GM18520 (cell line): ENCODE measurements around the gene TMEM259.

Experiments used
- ATAC-seq: cut with Tn5 transposase; IDR thresholded peaks from one replicate; pipeline ENCODE4 v1.9.1; 2021; ENCODE audit not compliant: unreplicated experiment

TMEM259 gene

DNA sequence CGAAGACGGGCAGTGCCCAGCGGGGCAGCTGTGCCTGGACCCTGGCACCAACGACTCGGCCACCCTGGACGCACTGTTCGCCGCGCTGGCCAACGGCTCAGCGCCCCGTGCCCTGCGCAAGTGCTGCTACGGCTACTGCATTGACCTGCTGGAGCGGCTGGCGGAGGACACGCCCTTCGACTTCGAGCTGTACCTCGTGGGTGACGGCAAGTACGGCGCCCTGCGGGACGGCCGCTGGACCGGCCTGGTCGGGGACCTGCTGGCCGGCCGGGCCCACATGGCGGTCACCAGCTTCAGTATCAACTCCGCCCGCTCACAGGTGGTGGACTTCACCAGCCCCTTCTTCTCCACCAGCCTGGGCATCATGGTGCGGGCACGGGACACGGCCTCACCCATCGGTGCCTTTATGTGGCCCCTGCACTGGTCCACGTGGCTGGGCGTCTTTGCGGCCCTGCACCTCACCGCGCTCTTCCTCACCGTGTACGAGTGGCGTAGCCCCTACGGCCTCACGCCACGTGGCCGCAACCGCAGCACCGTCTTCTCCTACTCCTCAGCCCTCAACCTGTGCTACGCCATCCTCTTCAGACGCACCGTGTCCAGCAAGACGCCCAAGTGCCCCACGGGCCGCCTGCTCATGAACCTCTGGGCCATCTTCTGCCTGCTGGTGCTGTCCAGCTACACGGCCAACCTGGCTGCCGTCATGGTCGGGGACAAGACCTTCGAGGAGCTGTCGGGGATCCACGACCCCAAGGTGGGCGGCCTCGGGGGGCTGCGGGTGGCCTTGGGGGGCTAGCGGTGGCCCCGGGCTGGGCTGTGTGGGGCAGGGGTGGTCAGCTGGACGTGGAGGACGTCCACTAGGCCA lies 15.9 kb downstream of the TMEM259 start:
- no peak for ATAC-seq

DNA sequence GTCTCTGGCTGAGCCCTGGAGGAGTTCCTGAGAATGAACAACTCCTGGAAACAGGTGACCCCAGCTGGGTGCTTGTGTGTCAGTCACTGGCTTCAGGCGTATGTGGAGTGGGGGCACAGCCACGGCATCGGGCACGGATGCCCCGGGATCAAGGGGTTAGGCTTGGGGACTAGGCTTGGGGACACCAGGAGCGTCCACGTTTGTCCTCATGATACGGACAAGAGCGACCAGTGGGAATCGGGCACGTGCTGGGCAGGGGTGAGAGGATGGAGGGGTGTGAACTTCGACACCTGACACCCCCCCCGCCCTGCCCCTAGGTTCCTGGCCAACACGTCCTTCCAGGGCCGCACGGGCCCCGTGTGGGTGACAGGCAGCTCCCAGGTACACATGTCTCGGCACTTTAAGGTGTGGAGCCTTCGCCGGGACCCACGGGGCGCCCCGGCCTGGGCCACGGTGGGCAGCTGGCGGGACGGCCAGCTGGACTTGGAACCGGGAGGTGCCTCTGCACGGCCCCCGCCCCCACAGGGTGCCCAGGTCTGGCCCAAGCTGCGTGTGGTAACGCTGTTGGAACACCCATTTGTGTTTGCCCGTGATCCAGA lies 16.6 kb downstream of the TMEM259 start:
- no peak for ATAC-seq

DNA sequence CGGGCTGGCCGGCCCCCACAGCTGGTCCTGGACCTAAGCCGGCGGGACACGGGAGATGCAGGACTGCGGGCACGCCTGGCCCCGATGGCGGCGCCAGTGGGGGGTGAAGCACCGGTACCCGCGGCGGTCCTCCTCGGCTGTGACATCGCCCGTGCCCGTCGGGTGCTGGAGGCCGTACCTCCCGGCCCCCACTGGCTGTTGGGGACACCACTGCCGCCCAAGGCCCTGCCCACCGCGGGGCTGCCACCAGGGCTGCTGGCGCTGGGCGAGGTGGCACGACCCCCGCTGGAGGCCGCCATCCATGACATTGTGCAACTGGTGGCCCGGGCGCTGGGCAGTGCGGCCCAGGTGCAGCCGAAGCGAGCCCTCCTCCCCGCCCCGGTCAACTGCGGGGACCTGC lies 17.6 kb downstream of the TMEM259 start:
- no peak for ATAC-seq

GRCh38 chr19:1002600-1002999 lies 18.3 kb downstream of the TMEM259 start:
- no peak for ATAC-seq

- ATAC-seq, result no peak
Observed at GRCh38 chr19:1001538-1002166, 19.3 kb downstream of the TMEM259 start.

DNA sequence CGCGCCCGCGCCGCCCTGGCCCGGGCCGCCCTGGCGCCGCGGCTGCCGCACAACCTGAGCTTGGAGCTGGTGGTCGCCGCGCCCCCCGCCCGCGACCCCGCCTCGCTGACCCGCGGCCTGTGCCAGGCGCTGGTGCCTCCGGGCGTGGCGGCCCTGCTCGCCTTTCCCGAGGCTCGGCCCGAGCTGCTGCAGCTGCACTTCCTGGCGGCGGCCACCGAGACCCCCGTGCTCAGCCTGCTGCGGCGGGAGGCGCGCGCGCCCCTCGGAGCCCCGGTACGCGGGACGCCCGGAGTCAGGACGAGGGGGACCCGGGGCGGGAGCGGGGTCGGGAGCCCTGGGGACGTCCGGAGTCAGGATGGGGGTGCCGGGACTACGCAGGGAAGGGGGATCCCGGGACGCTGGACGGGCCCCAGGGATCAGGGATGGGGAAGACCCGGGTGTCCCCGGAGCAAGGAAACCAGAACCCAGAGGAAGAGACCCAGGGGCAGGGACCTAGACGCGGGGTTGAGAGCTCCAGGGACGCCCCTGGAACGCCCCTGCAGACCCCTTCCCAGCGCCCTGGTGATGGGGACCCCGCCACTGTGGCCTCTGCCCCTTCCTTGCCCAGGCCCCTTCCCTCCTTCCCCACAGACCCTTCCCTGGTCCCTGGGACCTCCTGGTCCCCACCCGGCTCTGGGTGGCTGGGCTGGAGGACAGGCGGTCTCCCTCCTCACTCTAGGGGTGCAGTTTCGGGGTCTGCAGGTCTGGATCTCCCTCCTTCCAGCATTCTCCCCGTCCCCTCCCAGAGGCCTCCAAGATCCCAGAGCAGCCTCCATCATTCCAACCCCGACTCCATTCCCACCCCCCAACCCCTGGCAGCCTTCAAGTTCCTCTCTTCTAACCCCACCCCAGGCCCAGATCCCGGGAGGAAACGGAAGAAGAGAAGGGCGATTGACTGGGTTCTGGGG lies 20.1 kb downstream of the TMEM259 start:
- no peak for ATAC-seq

- ATAC-seq, result no peak
Observed at GRCh38 chr19:1000095-1000494, 20.8 kb downstream of the TMEM259 start, which contains the start of gene GRIN3B. GRIN3B (plus strand) TSS chr19:1000419; CDS start chr19:1000438, 19 bp downstream.

GRCh38 chr19:999379-999719 lies 21.6 kb downstream of the TMEM259 start:
- no peak for ATAC-seq

- ATAC-seq, result no peak
Observed at GRCh38 chr19:998064-998463, 22.9 kb downstream of the TMEM259 start.

GRCh38 chr19:996051-996838 lies 24.7 kb downstream of the TMEM259 start:
- no peak for ATAC-seq

- no peak for ATAC-seq
Observed at GRCh38 chr19:995051-995827, 25.7 kb downstream of the TMEM259 start.

DNA sequence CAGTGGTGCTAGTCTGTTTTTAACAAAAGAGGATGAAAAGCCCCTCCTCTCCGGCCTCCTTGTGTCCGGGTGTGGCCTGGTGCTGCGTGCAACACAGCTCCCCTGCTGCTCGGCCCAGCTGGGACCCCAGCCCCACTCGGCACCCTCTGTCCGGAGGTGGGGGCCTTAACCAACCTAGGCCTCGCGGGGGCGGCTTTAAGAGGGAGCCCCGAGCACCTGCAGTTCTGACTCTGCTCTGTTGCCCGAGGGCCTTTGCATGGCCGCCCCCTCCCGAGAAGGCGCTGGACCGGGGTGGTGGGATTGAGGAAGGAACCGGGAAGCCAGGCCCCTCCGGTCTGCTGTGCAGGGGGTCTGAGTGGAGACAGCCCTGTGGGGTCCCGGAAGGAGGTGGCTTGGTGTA lies 26.4 kb downstream of the TMEM259 start:
- no peak for ATAC-seq

DNA sequence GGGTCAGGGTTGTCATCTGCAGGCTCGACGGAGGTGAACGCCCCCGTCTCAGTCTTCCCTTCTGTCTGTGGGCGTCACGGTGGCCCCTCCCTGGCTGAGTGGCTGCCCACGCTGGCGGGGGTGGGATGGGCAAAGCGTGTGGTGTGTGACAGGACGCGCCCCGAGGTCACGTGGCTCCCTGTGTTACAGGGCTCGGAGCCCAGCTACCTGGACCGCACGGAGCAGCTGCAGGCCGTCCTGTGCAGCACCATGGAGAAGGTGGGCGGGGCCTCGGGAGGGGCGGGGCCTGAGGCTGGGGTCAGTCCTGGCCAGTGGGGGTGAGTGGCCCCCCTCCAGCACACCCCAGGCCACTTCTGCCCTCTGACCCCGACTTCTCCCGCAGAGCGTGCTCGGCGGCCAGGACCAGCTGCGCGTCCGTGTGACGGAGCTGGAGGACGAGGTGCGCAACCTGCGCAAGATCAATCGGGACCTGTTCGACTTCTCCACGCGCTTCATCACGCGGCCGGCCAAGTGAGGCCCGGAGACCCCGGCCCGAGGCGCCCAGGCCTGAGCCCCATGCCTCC lies 27.0 kb downstream of the TMEM259 start:
- ATAC-seq, result no peak

GRCh38 chr19:993361-993830 lies 27.5 kb downstream of the TMEM259 start:
- ATAC-seq, result no peak

DNA sequence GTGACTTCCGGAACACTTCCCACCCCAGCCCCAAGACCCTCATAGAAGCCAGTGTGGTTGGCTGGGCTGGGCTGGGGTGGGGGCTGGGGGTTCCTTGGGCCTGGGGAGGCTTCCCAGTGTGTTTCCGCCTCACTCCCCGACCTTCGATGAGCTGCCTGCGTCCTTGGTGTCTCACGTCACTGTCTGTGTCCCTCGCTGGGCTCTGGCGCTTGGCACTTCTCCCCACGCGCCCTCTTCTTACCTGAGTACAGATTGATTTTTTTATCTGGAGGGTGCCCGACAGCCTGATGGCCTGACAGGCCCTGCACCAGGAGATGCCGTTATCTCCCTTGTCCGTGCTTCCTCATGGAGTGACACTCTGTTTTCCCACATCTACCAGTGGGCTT lies 28.3 kb downstream of the TMEM259 start:
- no peak for ATAC-seq

- ATAC-seq, result no peak
Observed at GRCh38 chr19:991932-992669, 28.8 kb downstream of the TMEM259 start.

GRCh38 chr19:991174-991931 lies 29.6 kb downstream of the TMEM259 start:
- ATAC-seq, result no peak

GRCh38 chr19:990746-991145 lies 30.2 kb downstream of the TMEM259 start:
- no peak for ATAC-seq
